ENCODE data around the gene CACNG5.
"Not testable (repeated sequence)": the region's sequence is repeated elsewhere in the genome, so short reads cannot be mapped to it uniquely, and the experiment has no call there.

Gene CACNG5

DNA sequence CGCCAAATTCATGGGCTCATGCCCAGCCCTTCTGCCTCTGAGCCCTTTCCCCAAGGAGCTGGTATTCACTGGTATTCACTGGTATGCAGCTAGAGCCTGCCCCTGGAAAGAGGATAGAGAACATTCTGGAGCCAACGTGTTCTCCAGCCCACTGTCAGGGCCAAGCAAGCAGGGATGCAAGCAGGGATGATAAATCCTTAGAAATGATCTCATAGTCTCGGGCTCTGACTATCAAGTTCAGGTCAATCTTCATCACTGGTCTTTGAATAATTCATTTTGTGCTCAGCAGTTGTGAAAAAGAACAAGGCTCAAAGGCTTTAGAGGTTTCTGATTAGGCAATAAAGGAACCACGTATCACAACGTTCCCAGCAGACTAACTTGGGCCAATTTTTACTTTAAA, 57.3 kb downstream of the CACNG5 start:
- ChIA-PET CTCF (no interaction called here), POLR2A (no interaction called here)
- TF ChIP-seq, protein P1, sequence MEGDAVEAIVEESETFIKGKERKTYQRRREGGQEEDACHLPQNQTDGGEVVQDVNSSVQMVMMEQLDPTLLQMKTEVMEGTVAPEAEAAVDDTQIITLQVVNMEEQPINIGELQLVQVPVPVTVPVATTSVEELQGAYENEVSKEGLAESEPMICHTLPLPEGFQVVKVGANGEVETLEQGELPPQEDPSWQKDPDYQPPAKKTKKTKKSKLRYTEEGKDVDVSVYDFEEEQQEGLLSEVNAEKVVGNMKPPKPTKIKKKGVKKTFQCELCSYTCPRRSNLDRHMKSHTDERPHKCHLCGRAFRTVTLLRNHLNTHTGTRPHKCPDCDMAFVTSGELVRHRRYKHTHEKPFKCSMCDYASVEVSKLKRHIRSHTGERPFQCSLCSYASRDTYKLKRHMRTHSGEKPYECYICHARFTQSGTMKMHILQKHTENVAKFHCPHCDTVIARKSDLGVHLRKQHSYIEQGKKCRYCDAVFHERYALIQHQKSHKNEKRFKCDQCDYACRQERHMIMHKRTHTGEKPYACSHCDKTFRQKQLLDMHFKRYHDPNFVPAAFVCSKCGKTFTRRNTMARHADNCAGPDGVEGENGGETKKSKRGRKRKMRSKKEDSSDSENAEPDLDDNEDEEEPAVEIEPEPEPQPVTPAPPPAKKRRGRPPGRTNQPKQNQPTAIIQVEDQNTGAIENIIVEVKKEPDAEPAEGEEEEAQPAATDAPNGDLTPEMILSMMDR (IDR thresholded peaks at IDR 0.05; ENCODE audit: control extremely low read depth, extremely low read depth, low read depth, missing control alignments) = no peak
- no peak for DNase-seq (ENCODE audit: extremely low spot score)

DNA sequence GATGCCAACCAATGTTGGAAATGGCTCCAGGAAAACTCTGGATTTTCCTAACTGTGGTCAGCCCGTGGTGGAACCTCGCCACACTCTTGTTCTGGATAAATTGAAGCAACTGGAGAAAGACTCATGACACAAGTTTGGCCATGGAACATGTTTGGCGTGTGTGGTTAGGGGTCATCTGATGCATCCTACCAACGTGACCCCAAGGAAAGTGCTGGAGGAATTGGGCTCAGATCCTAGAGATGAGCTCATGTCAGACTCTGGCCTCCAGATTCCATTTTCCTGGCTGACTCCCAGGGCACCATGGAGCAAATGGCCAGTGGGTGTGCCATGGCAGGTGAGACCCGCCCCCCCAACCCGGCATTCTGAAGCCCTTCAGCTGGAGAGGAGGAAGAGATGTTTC, 58.5 kb downstream of the CACNG5 start:
- DNase-seq (ENCODE audit: extremely low spot score) = no peak
- TF ChIP-seq, protein P1 (IDR thresholded peaks at IDR 0.05; ENCODE audit: control extremely low read depth, extremely low read depth, low read depth, missing control alignments) = no peak
- CTCF ChIA-PET = no interaction called here
- POLR2A ChIA-PET = no interaction called here

DNA sequence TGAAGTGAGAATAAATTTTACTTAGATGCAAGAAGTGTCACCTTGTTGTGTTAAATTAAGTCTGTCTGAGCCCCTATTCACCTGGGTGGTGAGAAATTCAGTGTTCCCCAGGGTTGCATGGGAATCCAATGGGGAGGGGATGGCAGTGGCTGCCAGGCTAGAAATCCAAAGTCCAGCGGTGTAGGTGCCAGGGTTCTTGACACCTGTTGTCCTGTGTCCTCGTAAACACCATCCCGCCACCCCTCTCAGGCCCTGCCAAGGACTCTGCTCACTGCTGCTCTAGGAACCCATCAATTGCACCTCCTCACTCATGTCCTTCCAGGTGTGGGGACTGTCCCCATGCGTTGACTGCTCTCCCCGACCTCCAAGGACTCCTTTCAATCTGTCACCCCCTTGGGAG, 58.9 kb downstream of the CACNG5 start:
- CTCF ChIA-PET = no interaction called here
- POLR2A ChIA-PET = no interaction called here
- no peak for DNase-seq (ENCODE audit: extremely low spot score)
- TF ChIP-seq, protein P1 (IDR thresholded peaks at IDR 0.05; ENCODE audit: control extremely low read depth, extremely low read depth, low read depth, missing control alignments) = no peak

DNA sequence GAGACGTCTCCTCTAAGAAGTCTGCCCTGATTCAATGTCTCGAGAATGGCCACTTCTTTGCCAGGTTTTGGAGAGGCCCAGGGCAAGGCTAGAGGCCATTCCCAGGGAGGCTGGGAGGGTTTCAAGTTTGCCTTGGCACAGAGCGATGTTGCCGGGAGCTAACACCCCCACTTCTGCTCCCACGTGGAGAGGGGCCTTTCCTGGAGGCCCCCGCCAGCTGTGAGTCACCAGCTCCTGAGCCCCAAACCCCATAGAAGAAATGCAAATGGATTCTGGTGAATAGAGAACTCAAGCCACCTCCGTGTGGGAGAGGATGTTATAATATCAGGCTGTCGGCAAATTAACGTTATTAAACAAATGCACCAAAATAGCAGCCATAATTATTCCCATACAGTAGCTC, 62.2 kb downstream of the CACNG5 start:
- ChIA-PET CTCF (no interaction called here), POLR2A (no interaction called here)
- TF ChIP-seq, protein P1 (IDR thresholded peaks at IDR 0.05; ENCODE audit: control extremely low read depth, extremely low read depth, low read depth, missing control alignments) = no peak

DNA sequence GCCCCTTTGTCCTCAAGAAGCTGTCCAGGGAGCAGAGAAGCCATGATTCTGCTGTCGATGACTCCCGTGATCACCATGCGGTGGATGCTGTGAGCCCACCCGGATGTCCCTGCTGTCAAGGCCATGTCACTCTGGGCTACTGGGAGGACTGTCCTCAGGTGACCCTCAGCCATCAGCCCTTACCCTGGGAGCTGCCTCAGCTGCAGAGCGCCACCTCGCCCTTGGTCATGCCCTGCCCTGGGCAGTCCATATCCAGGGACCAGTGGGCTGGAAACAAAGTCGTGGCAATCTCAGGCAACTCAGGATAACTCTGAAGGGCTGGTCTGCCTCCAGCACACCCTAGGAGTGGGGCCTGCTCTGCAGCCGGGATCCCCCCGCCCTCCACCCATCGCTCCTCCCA, 63.6 kb downstream of the CACNG5 start:
- CTCF ChIA-PET = interaction anchor here (1.3 to 1.7 kb wide), 3 partner anchors 10 to 171 kb away, joined by 4 to 7 read pairs (median 7); no protein-coding TSS in a partner anchor
- TF ChIP-seq, protein P1 (IDR thresholded peaks at IDR 0.05; ENCODE audit: control extremely low read depth, extremely low read depth, low read depth, missing control alignments) = no peak
- DNase-seq (ENCODE audit: extremely low spot score) = no peak
- POLR2A ChIA-PET = no interaction called here

More for the DNA sequence above, 62.2 kb downstream of the CACNG5 start:
- DNase-seq (ENCODE audit: extremely low spot score) = no peak

DNA sequence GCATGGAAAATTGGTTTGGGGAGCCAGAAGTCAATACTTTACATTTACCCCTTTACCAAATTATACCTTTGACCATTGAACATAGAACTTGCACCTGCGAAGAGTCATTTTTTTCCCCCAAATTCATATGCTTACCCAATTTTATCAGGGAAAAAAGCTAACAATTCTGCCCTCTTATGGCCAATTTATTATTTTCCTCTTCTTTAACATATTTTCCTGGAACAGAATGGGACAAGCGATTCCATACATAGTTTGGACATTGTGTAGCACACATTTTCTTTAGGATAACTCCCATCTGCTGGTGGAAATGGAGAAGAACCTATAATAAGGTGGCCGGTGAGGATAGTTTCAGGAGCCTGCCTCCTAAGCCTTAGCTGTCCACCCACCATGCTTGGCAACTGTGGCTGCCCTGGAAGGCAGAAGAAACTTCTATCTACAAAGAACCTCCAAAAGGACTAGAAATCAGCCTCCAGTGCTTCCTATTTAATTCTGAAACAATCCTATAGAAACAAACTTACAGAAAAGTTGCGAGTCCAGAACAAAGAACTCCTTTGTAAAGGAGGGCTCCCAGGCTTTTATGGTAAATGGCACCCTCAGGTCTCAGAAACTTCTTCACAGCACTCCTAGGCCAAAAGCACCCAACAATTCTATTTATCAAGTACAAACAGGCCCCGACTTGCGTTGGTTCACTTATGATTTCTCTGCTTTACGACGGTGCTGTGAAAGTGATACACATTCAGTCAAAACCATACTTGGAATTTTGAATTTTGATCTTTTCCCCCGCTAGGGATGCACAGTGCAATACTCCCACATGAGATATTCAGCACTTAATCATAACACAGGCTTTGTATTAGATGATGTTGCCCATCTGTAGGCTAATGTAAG, 65.5 kb downstream of the CACNG5 start:
- TF ChIP-seq, protein P1 (IDR thresholded peaks at IDR 0.05; ENCODE audit: control extremely low read depth, extremely low read depth, low read depth, missing control alignments) = peak; percentile 9
- DNase-seq (ENCODE audit: extremely low spot score) = no peak
- POLR2A ChIA-PET = no interaction called here
- CTCF ChIA-PET = interaction anchor here (0.9 to 1.7 kb wide), 3 partner anchors 9 to 172 kb away, joined by 3 to 7 read pairs (median 7); no protein-coding TSS in a partner anchor

DNA sequence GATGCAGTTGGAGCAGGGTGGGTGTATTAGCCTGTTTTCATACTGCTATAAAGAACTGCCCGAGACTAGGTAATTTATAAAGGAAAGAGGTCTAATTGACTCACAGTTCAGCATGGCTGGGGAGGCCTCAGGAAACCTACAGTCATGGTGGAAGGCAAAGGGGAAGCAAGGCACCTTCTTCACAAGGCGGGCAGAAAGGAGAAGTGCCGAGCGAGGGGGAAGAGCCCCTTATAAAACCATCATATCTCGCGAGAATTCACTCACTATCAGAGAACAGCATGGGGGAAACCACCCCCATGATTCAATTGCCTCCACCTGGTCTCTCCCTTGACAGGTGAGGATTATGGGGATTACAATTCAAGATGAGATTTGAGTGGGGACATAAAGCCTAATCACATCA, 68.4 kb downstream of the CACNG5 start:
- POLR2A ChIA-PET; DNase-seq (ENCODE audit: extremely low spot score): not testable (repeated sequence)
- CTCF ChIA-PET = interaction anchor here (1.3 to 2.4 kb wide), 3 partner anchors 13 to 186 kb away, joined by 3 to 9 read pairs (median 4); no protein-coding TSS in a partner anchor

All from GM10248 (cell line).